HG03025 (cell line): ENCODE data around the gene ERG.

Experiments
- ATAC-seq: cut with Tn5 transposase; IDR thresholded peaks from one replicate; pipeline ENCODE4 v1.9.1; 2021; ENCODE audit warnings: mild to moderate bottlenecking, moderate library complexity; ENCODE audit not compliant: unreplicated experiment, low FRiP score

ERG gene

GRCh38 chr21:38401191-38401926 is 96.9 kb downstream of the ERG start:
- ATAC-seq: no peak

DNA sequence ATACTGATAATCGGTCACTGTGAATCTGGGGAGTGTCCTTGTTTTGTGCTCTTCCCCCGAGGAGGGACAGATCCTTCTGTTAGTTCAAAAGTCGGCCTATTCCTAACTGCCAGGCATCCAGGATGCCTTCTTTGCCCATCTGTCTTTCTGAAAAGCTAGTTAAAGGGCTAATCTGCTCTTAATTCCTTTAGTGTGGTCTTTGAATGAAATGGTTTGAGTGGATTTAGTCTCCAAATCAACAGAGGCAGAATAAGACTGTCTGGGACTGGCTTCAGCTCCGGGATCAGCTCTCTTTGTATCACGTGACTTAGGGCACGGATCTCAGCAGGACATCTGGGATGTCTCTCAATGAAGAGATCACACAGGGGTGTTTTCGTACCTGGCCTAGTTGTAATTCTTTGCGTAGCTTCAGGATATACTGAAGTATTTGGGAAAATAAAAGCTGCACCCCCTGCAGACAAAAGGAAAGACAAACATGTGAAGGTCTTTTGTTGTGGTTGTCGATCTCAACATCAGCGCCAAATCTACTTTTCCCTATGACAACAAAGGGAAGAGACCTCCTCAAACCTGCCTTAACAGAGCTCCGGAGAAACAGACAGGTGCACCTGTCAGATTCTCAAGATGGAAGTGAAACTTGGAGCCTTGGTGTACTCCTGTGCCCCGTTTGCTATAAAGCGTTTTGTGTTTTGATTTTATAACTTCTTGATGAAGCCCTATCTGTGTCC is 97.9 kb downstream of the ERG start:
- no peak for ATAC-seq

DNA sequence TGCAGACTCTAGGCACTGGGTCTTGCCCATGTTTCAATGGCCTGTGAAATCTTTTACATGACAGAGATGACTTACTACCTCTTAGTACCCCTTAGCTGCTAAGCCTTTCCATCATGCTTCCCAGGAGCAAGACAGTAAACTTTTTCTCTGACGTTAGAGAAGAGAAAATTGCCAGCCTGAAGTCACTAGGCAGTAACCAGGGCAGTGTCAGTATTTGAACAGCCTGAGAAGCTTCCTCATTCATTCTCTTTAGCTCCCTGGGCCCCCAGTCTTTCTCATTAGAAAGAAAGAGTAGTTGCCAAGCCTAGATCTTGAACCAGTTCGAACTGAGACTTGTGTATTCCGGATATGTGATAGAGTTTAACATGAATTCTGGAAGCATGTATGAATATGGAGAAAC is 99.2 kb downstream of the ERG start:
- no peak for ATAC-seq

DNA sequence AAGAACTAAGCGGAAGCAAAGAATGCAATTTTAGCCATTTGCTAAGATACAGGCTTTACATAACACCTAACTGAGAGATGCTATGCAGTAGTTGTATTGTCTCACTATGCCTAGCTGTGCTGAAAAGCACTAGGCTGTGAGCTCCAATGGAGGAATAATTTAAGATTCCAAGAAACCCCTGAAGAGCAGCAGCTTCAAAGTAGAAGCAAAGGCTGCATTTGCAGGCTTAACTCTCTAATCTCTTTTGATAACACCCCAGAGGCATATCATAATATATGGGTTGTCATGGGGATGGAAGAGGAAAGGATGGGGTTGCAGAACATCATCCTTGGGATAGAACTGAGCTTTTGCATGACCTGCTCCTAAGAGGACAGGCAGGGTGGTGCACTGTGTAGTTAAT is 102.0 kb downstream of the ERG start:
- ATAC-seq: no peak

DNA sequence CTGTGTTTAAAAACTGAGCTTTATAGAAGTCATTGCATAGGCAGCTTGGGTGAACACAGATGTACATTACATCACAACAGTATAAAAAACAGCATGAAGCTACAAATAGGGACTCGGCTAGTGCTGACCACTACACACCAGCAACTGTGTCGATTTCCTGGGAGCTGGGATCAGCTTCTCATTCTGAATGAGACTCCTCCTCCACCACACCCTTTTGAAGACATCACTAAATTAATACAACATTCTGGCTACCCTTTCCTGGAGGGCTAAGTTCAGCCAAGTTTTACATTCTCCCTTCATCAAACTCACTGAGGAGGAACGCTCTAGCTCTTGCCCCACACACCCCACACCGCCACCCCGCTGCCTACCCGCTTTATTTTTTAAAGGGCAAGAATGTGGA is 102.7 kb downstream of the ERG start:
- ATAC-seq: no peak

- ATAC-seq: no peak
These were observed 105.6 kb downstream of the ERG start for GRCh38 chr21:38392661-38393060.

GRCh38 chr21:38389896-38390295 is 108.4 kb downstream of the ERG start:
- ATAC-seq: no peak

DNA sequence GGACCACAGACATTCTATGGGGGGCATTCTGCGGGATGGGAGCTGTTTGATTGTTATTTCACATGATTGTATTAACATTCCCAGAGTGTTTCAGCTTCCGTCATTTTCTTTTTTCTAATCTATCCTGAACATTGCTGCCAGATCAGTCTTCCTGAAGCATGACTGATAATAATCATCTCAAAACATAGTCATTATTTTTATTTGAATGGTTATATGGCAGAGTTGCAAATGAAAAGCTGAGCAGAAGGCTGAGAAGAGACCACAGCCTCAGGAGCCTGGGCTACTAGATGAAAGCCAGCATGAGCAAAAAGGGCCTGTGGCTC is 109.0 kb downstream of the ERG start:
- ATAC-seq: no peak

GRCh38 chr21:38388647-38389353 is 109.5 kb downstream of the ERG start:
- no peak for ATAC-seq

DNA sequence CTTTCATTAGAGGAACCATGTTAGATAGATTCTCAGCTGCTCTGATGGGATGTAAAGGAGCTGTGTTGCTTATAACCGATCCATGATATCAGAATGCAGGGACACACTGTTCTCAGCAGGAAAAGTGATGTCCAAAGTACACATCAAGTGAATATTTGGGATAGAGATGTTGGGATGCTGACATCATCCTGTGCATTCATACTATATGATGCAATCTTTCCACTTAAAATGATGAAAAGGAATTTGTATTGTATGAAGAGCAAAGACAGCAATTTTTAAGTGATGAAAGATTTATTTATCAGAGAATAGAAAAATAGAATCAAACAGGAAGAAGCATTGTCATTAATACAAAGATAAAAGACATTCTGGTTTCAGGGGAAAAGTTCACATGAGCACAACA is 110.1 kb downstream of the ERG start:
- no peak for ATAC-seq

- no peak for ATAC-seq
These were observed 111.3 kb downstream of the ERG start for GRCh38 chr21:38386967-38387366.

- ATAC-seq: no peak
These were observed 112.7 kb downstream of the ERG start for GRCh38 chr21:38385427-38386175.

GRCh38 chr21:38384675-38385426 is 113.4 kb downstream of the ERG start:
- no peak for ATAC-seq

DNA sequence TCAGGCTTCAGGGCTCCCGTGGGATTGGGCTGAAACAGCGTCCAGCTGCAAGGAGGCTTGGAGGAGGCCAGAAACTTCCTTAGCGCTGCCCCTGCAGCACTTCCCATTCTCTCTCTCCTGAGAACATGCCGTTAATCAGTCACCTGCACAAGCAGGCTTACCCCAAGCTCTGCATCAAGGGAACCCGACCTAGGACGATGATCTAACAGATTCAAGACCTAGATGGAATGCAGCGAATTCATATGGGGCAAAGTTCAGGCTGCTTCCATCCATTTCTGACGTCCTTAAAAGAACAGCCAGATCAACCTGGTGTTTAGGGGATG is 114.1 kb downstream of the ERG start:
- ATAC-seq: no peak

DNA sequence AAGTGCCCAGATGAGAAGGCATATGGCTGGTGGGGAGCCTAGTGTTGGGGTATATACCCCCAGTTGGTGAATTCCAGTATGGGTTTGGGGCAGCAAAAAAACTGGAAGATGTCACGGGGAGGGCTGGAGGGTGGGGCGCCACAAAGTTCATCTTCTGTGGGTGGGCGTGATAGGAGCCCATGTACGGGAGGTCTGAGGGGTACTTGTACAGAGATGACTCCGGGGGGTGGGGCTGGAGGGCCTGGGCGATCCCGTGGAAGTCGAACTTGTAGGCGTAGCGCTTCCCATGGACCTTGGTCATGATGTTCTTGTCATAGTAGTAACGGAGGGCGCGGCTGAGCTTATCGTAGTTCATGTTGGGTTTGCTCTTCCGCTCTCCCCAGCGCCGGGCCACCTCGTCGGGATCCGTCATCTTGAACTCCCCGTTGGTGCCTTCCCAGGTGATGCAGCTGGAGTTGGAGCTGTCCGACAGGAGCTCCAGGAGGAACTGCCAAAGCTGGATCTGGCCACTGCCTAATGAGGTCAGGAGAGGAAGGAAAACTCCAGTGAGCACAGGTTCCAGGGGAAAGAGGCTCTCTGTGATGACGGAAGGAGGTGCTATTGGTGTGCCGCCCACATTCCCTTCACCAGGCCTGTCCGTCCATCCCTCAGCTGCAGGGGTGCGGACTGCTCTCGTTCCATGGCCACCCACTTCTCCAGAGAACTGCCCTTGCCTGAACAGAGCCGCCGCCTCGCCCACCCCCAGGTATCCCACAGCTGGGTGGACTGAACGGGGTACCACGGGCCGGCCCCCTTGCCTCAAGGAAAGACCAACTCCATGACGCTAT is 114.7 kb downstream of the ERG start:
- ATAC-seq: no peak

- ATAC-seq: no peak
These were observed 117.7 kb downstream of the ERG start for GRCh38 chr21:38380481-38381137.

GRCh38 chr21:38379147-38379546 is 119.1 kb downstream of the ERG start:
- ATAC-seq: no peak

- ATAC-seq: no peak
These were observed 120.8 kb downstream of the ERG start for GRCh38 chr21:38377165-38378088.
